H1 (cell line): ENCODE measurements around the gene UFC1. TPM values are rescaled to one million over a fixed set of nuclear protein-coding genes. Genes with fewer than 3 reads are reported as not detected.

Experiments used
- BCL11A ChIP-seq, 2 experiments: IDR thresholded peaks; one replicate each; pipeline ENCODE4 v1.6.1; 2011; ENCODE audit warnings: low read depth in 2 of 2, low read length in 2 of 2, mild to moderate bottlenecking in 2 of 2
- E2F6 ChIP-seq: IDR thresholded peaks from 2 replicates; pipeline ENCODE4 v1.6.1; 2012; ENCODE audit warnings: inconsistent platforms
- SP2 ChIP-seq: IDR thresholded peaks from 2 replicates; pipeline ENCODE4 v1.6.1; 2012; ENCODE audit warnings: mild to moderate bottlenecking, low read length, inconsistent platforms
- TCF12 ChIP-seq: IDR thresholded peaks from 2 replicates; pipeline ENCODE4 v1.6.1; 2011; ENCODE audit warnings: low read depth, mild to moderate bottlenecking, low read length
- polyA plus RNA-seq, 7 experiments: library from polyadenylated mRNA; depleted of rRNA in 3 of 7; stranded (reverse) in 5 of 7; unstranded in 2 of 7; fragments of >200 nt in 5 of 7; fragments of 200-250 nt in 2 of 7; gene quantifications; 1 replicate in 5 of 7; 2 replicates in 1 of 7; 4 replicates in 1 of 7; pipeline versions ENCODE4 v1.2.1 to v1.2.3, GENCODE V29; 2011 to 2013; ENCODE audit warnings: missing spikeins in 2 of 7, mixed read lengths in 2 of 7
- total RNA-seq: library from RNA; stranded (reverse); fragmentation: NEBNext Ultra II Directional; extraction: Animal tissue kit (Norgen Biotek cat#: 25700); gene quantifications from 2 replicates; pipeline ENCODE4 v1.2.1, GENCODE V29; 2021

UFC1 gene
- total and polyA plus RNA-seq, 2 of the 8 experiments (the other 6 are each of a cell fraction or from before 2014, with no cell fraction given), result 67.8 to 102 TPM

GRCh38 chr1:161171696-161172095, 17.9 kb downstream of the UFC1 start (continued):
- no peak for TF ChIP-seq SP2
- no peak for TF ChIP-seq E2F6
- no peak for TF ChIP-seq TCF12
- no peak for TF ChIP-seq BCL11A (IDR thresholded peaks at IDR 0.05; ENCODE audit: low read depth in 2 of 2, low read length in 2 of 2)
